Neuronal stem cell (in vitro differentiated cells): ENCODE data around the gene ETV1.
A peak's percentile ranks its signal among the peaks of the same experiment; 100 is the strongest.

Experiments
- DNase-seq: peaks from one replicate; pipeline ENCODE4 v3.0.0-alpha.2; 2013; ENCODE audit warnings: low spot score
- H2AFZ ChIP-seq: one replicate; pipeline ENCODE4 v1.6.1; 2013; ENCODE audit warnings: mild to moderate bottlenecking, low read length, inconsistent platforms
- H2AK5ac ChIP-seq: 2 replicates; pipeline ENCODE4 v1.6.1; 2013; ENCODE audit warnings: low read depth, mild to moderate bottlenecking, inconsistent platforms, low read length, moderate library complexity, mixed read lengths
- H2BK120ac ChIP-seq: 2 replicates; pipeline ENCODE4 v1.6.1; 2013; ENCODE audit warnings: low read depth, mild to moderate bottlenecking, inconsistent platforms, low read length, moderate library complexity, mixed read lengths
- H2BK12ac ChIP-seq: one replicate; pipeline ENCODE4 v1.6.1; 2013; ENCODE audit warnings: low read length, inconsistent platforms
- H2BK15ac ChIP-seq: 2 replicates; pipeline ENCODE4 v1.6.1; 2013; ENCODE audit warnings: mild to moderate bottlenecking, low read length, inconsistent platforms, mixed read lengths
- H2BK5ac ChIP-seq: one replicate; pipeline ENCODE4 v1.6.1; 2013; ENCODE audit warnings: inconsistent platforms, mild to moderate bottlenecking, low read length, moderate library complexity
- H3K14ac ChIP-seq: one replicate; pipeline ENCODE4 v1.6.1; 2013; ENCODE audit warnings: low read length, inconsistent platforms
- H3K18ac ChIP-seq: 2 replicates; pipeline ENCODE4 v1.6.1; 2013; ENCODE audit warnings: low read length, inconsistent platforms
- H3K23ac ChIP-seq: 2 replicates; pipeline ENCODE4 v1.6.1; 2013; ENCODE audit warnings: low read depth, mild to moderate bottlenecking, mixed read lengths, low read length, inconsistent platforms; ENCODE audit not compliant: poor library complexity
- H3K27ac ChIP-seq: replicated peaks from 3 replicates; pipeline ENCODE4 v1.5.1; 2013; ENCODE audit warnings: low read length, inconsistent platforms
- H3K27me3 ChIP-seq, 3 experiments: 2 replicates each; pipeline ENCODE4 v1.6.1; 2013; ENCODE audit warnings: low read length in 3 of 3, mild to moderate bottlenecking in 2 of 3, inconsistent platforms in 1 of 3, low read depth in 1 of 3, mixed read lengths in 1 of 3, moderate library complexity in 1 of 3; ENCODE audit not compliant: control insufficient read depth in 3 of 3, insufficient read depth in 3 of 3
- H3K36me3 ChIP-seq, 2 donors: replicated peaks in 1 of 2; 2 replicates each; pipeline ENCODE4 v1.6.1; 2013; ENCODE audit warnings: low read length in 2 of 2; ENCODE audit not compliant: control insufficient read depth in 2 of 2, insufficient read depth in 2 of 2
- H3K4ac ChIP-seq: 2 replicates; pipeline ENCODE4 v1.6.1; 2013; ENCODE audit warnings: inconsistent platforms, mild to moderate bottlenecking, low read length, moderate library complexity
- H3K4me1 ChIP-seq, 2 donors: 1 replicate in 1 of 2; 2 replicates in 1 of 2; pipeline ENCODE4 v1.6.1; 2013; ENCODE audit warnings: low read length in 2 of 2, low read depth in 1 of 2; ENCODE audit not compliant: control insufficient read depth in 2 of 2, insufficient read depth in 1 of 2
- H3K4me2 ChIP-seq: one replicate; pipeline ENCODE4 v1.6.1; 2013; ENCODE audit warnings: mild to moderate bottlenecking, low read length, inconsistent platforms; ENCODE audit not compliant: insufficient read depth, poor library complexity, severe bottlenecking
- H3K4me3 ChIP-seq, 2 donors: 2 replicates each; pipeline ENCODE4 v1.5.1; 2013; ENCODE audit warnings: low read length in 2 of 2, mild to moderate bottlenecking in 2 of 2, inconsistent platforms in 1 of 2, moderate library complexity in 1 of 2
- H3K79me1 ChIP-seq: one replicate; pipeline ENCODE4 v1.6.1; 2013; ENCODE audit warnings: low read depth, mild to moderate bottlenecking, inconsistent platforms, low read length, moderate library complexity
- H3K9ac ChIP-seq: one replicate; pipeline ENCODE4 v1.6.1; 2013; ENCODE audit warnings: mild to moderate bottlenecking, low read depth, low read length, inconsistent platforms; ENCODE audit not compliant: poor library complexity
- H3K9me3 ChIP-seq, 2 donors: replicated peaks in 1 of 2; 2 replicates each; pipeline versions ENCODE3 to v1.6.1; 2013; ENCODE audit warnings: low read length in 2 of 2, mild to moderate bottlenecking in 2 of 2, inconsistent platforms in 1 of 2, low read depth in 1 of 2, mixed read lengths in 1 of 2, moderate library complexity in 1 of 2; ENCODE audit not compliant: control insufficient read depth in 2 of 2, insufficient read depth in 1 of 2
- H4K8ac ChIP-seq: one replicate; pipeline ENCODE4 v1.6.1; 2013; ENCODE audit warnings: low read depth, mild to moderate bottlenecking, inconsistent platforms, low read length, moderate library complexity
- H4K91ac ChIP-seq: one replicate; pipeline ENCODE4 v1.6.1; 2013; ENCODE audit warnings: low read length, low read depth, mild to moderate bottlenecking, inconsistent platforms; ENCODE audit not compliant: poor library complexity
- WGBS, 2 donors: extraction: QIAGEN DNeasy Blood & Tissue Kit; methylation state at CpG; one replicate each; pipeline ENCODE4 v1.1.7; 2013; ENCODE audit warnings: missing lambda C conversion rate in 2 of 2, mixed read lengths in 1 of 2; ENCODE audit not compliant: insufficient read length in 2 of 2, insufficient replicate concordance in 1 of 2; ENCODE audit errors: extremely low coverage in 2 of 2; 5-methylcytosine and 5-hydroxymethylcytosine counted together

Gene ETV1

GRCh38 chr7:13987395-13987794, 2.1 kb downstream of the ETV1 start:
- no peaks in the 10 kb centered on the region for H3K27me3 ChIP-seq
- no peak overlapping the region for H2AK5ac ChIP-seq
- H3K27ac ChIP-seq, result no peak overlapping the region
- no peak overlapping the region for H3K23ac ChIP-seq
- H3K4me3 ChIP-seq, result peak overlapping the region in 1 of 2 donors; percentile 58
- no peak overlapping the region for H4K91ac ChIP-seq
- no peak overlapping the region for H3K4ac ChIP-seq
- no peak overlapping the region for H2BK120ac ChIP-seq
- H3K36me3 ChIP-seq, result peaks cover 0 to 14% of the 10 kb centered on the region in 2 donors
- no peaks in the 10 kb centered on the region for H3K9me3 ChIP-seq
- H3K4me2 ChIP-seq, result no peak overlapping the region
- H4K8ac ChIP-seq, result no peak overlapping the region
- no peak overlapping the region for H2BK15ac ChIP-seq
- DNase-seq, result no peak
- no peak overlapping the region for H3K14ac ChIP-seq
- WGBS, 2 donors, result no CpG with 5 or more reads among the region's 1 CpG
- H3K18ac ChIP-seq, result no peak overlapping the region
- no peak overlapping the region for H2BK12ac ChIP-seq
- peaks cover 3 to 25% of the 10 kb centered on the region in 2 donors for H3K4me1 ChIP-seq
- H2BK5ac ChIP-seq, result no peak overlapping the region
- H3K79me1 ChIP-seq, result no peaks in the 10 kb centered on the region
- H3K9ac ChIP-seq, result no peak overlapping the region
- H2AFZ ChIP-seq, result no peak overlapping the region

DNA sequence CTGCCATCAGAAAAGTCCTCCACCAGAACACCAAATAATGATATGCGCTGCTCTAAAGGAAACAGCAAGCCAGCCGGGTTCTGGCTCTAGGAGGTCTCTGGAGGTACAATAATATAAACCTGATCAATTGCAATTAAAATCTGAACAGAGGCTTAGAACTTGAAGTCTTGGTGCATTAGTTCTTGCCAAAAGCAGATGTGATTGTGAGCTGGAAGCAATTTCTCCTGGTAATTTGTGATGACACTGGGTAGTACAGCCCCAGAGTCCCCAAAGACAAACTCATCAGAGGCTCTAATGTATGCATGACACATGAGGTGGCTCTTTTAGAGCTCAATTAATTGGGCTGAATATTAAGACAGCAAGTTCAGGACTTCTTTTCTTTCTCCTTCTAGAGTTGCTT, 3.3 kb downstream of the ETV1 start:
- Histone ChIP-seq H3K4me3 (peak overlapping the region in 1 of 2 donors; percentile 17), H2BK12ac (no peak overlapping the region), H3K4ac (no peak overlapping the region), H3K36me3 (peaks cover 0 to 14% of the 10 kb centered on the region in 2 donors), H4K91ac (no peak overlapping the region), H2BK15ac (no peak overlapping the region), H3K18ac (no peak overlapping the region), H2BK120ac (no peak overlapping the region), H2AK5ac (no peak overlapping the region), H4K8ac (no peak overlapping the region), H3K4me1 (peaks cover 2 to 24% of the 10 kb centered on the region in 2 donors), H3K27me3 (no peaks in the 10 kb centered on the region), H3K23ac (no peak overlapping the region), H3K27ac (peak overlapping the region; percentile 12), H3K9ac (no peak overlapping the region), H3K79me1 (no peaks in the 10 kb centered on the region), H2BK5ac (no peak overlapping the region), H2AFZ (peak overlapping the region; percentile 57), H3K14ac (no peak overlapping the region), H3K9me3 (no peaks in the 10 kb centered on the region), H3K4me2 (peak overlapping the region; percentile 43)
- no peak for DNase-seq
- no CpG with 5 or more reads among the region's 2 CpGs for WGBS, 2 donors

GRCh38 chr7:13984831-13985685, 4.4 kb downstream of the ETV1 start:
- Histone ChIP-seq H3K4me3 (peak overlapping the region in 1 of 2 donors; percentile 17), H3K9ac (no peak overlapping the region), H3K4ac (no peak overlapping the region), H2BK120ac (no peak overlapping the region), H2BK15ac (no peak overlapping the region), H2AK5ac (no peak overlapping the region), H3K23ac (no peak overlapping the region), H3K79me1 (no peaks in the 10 kb centered on the region), H4K91ac (no peak overlapping the region), H3K36me3 (peaks cover 0 to 14% of the 10 kb centered on the region in 2 donors), H3K14ac (no peak overlapping the region), H2AFZ (no peak overlapping the region), H3K18ac (no peak overlapping the region), H3K9me3 (no peaks in the 10 kb centered on the region), H3K27me3 (no peaks in the 10 kb centered on the region), H4K8ac (no peak overlapping the region), H3K4me1 (peaks cover 2 to 32% of the 10 kb centered on the region in 2 donors), H3K27ac (no peak overlapping the region), H2BK5ac (no peak overlapping the region), H2BK12ac (no peak overlapping the region), H3K4me2 (peak overlapping the region; percentile 40)
- no CpG with 5 or more reads among the region's 2 CpGs for WGBS, 2 donors
- no peak for DNase-seq

DNA sequence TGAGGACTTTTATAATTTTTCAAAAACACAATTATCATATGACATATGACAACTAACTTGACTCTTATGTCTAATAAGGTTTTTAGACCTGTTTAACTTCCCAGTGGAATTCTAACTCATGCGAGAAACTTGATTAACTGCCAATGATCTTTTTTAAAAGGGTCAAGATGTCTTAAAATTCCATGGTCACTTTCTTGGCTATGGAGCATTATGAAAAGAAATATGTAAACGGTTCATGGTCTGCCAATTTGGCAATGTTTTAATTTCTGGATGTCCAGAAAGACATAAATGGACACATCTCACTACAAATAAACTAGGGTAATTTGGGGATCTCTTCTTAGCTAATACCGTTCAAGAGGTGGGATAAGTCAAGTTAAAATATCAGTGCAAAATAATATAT, 5.4 kb downstream of the ETV1 start:
- no CpG with 5 or more reads among the region's 3 CpGs for WGBS, 2 donors
- H3K9me3 ChIP-seq, result no peaks in the 10 kb centered on the region
- H3K9ac ChIP-seq, result no peak overlapping the region

More for the DNA sequence above, 5.4 kb downstream of the ETV1 start:
- Histone ChIP-seq H3K36me3 (peaks cover 0 to 14% of the 10 kb centered on the region in 2 donors), H2BK15ac (no peak overlapping the region), H3K4me1 (peaks cover 2 to 39% of the 10 kb centered on the region in 2 donors), H2AK5ac (no peak overlapping the region), H3K14ac (no peak overlapping the region), H3K79me1 (no peaks in the 10 kb centered on the region), H3K4me3 (no peak overlapping the region), H3K23ac (no peak overlapping the region), H3K27ac (no peak overlapping the region), H3K4ac (no peak overlapping the region), H3K4me2 (no peak overlapping the region), H2BK12ac (no peak overlapping the region), H4K8ac (no peak overlapping the region), H4K91ac (no peak overlapping the region), H3K18ac (no peak overlapping the region), H2AFZ (no peak overlapping the region), H3K27me3 (no peaks in the 10 kb centered on the region), H2BK120ac (no peak overlapping the region), H2BK5ac (no peak overlapping the region)
- DNase-seq, result no peak
